ENCODE results near the gene AZI2. TPM values are rescaled to one million over a fixed set of nuclear protein-coding genes. Genes with fewer than 3 reads are reported as not detected.

The AZI2 gene
- total and polyA plus RNA-seq, 9 of the 15 experiments (the other 6 are each of a cell fraction or from before 2014, with no cell fraction given): 28.5 to 96.3 (median 70.2) TPM

DNA sequence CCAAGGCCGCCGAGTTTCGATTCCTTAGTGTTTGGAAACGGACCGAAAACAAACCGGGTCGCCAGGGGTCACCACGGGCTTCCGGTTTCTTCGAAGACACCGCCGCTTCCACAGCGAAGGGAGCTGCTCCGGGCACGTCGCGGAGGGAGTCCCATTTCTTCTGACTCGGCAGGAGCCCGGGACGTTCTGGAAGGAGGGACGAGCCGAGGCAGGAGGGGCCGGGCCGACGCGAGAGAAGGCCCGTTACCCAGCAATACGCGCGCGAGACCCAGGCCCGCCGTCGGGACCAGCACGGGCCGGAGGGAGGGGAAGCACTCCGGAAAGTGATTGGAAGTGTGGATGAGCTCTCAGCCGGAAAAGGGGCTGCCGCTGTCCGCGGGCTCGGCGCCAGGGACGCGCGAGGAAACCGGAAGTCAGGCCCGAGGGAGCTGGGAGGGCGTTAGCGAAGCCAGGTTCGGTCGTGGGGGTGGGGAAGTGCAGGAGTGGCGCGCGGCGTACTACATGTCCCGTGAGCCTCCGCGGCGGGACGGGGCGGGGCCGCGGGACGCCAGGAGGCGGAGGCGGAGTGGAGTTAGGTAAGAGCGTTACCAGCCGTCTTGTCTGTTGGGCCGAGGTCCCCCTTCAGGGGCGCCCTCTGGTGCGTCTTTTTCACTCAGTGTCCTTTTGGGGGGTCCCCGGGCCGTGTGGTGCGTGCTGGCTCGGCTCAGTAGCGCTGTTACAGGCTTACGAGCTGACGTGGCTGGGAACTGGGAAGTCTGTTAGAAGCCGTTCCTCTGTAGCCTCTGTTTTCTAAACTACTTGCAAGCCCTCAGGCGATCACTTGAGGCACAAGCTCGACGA, at the start of gene AZI2, which contains the start of gene ZCWPW2 (continued):
- TF ChIP-seq, protein P1, sequence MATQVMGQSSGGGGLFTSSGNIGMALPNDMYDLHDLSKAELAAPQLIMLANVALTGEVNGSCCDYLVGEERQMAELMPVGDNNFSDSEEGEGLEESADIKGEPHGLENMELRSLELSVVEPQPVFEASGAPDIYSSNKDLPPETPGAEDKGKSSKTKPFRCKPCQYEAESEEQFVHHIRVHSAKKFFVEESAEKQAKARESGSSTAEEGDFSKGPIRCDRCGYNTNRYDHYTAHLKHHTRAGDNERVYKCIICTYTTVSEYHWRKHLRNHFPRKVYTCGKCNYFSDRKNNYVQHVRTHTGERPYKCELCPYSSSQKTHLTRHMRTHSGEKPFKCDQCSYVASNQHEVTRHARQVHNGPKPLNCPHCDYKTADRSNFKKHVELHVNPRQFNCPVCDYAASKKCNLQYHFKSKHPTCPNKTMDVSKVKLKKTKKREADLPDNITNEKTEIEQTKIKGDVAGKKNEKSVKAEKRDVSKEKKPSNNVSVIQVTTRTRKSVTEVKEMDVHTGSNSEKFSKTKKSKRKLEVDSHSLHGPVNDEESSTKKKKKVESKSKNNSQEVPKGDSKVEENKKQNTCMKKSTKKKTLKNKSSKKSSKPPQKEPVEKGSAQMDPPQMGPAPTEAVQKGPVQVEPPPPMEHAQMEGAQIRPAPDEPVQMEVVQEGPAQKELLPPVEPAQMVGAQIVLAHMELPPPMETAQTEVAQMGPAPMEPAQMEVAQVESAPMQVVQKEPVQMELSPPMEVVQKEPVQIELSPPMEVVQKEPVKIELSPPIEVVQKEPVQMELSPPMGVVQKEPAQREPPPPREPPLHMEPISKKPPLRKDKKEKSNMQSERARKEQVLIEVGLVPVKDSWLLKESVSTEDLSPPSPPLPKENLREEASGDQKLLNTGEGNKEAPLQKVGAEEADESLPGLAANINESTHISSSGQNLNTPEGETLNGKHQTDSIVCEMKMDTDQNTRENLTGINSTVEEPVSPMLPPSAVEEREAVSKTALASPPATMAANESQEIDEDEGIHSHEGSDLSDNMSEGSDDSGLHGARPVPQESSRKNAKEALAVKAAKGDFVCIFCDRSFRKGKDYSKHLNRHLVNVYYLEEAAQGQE (IDR thresholded peaks at IDR 0.05; ENCODE audit: borderline replicate concordance): peak; percentile 81
- TF ChIP-seq, protein P1 (CRISPR knock-in tag; IDR thresholded peaks at IDR 0.05; ENCODE audit: low read depth): peak; percentile 88
- peak; percentile 71; the same call in 1 of the 2 replicates for TF ChIP-seq NFRKB (IDR thresholded peaks at IDR 0.05; ENCODE audit: low read depth)
- TF ChIP-seq HMG20B (CRISPR knock-in tag; IDR thresholded peaks at IDR 0.05): no peak
- TF ChIP-seq, protein P2, sequence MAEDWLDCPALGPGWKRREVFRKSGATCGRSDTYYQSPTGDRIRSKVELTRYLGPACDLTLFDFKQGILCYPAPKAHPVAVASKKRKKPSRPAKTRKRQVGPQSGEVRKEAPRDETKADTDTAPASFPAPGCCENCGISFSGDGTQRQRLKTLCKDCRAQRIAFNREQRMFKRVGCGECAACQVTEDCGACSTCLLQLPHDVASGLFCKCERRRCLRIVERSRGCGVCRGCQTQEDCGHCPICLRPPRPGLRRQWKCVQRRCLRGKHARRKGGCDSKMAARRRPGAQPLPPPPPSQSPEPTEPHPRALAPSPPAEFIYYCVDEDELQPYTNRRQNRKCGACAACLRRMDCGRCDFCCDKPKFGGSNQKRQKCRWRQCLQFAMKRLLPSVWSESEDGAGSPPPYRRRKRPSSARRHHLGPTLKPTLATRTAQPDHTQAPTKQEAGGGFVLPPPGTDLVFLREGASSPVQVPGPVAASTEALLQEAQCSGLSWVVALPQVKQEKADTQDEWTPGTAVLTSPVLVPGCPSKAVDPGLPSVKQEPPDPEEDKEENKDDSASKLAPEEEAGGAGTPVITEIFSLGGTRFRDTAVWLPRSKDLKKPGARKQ (CRISPR knock-in tag; IDR thresholded peaks at IDR 0.05): no peak
- TF ChIP-seq, protein P3, sequence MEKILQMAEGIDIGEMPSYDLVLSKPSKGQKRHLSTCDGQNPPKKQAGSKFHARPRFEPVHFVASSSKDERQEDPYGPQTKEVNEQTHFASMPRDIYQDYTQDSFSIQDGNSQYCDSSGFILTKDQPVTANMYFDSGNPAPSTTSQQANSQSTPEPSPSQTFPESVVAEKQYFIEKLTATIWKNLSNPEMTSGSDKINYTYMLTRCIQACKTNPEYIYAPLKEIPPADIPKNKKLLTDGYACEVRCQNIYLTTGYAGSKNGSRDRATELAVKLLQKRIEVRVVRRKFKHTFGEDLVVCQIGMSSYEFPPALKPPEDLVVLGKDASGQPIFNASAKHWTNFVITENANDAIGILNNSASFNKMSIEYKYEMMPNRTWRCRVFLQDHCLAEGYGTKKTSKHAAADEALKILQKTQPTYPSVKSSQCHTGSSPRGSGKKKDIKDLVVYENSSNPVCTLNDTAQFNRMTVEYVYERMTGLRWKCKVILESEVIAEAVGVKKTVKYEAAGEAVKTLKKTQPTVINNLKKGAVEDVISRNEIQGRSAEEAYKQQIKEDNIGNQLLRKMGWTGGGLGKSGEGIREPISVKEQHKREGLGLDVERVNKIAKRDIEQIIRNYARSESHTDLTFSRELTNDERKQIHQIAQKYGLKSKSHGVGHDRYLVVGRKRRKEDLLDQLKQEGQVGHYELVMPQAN (IDR thresholded peaks at IDR 0.05; ENCODE audit: borderline replicate concordance): 0 out of 2 replicates have a peak, but pooled peaks have one; percentile 8
- TF ChIP-seq U2AF1 (optimal IDR thresholded peaks at IDR 0.05; ENCODE audit: low read depth, low read length): peak; percentile 20
- TF ChIP-seq NRF1 (conservative IDR thresholded peaks at IDR 0.05 in 1 of 2, IDR thresholded peaks at IDR 0.05 in 1 of 2): peak; percentile 61 to 74
- peak; percentile 32; the same call in 1 of the 2 replicates for TF ChIP-seq NCOR1 (IDR thresholded peaks at IDR 0.05)
- TF ChIP-seq, protein P4, sequence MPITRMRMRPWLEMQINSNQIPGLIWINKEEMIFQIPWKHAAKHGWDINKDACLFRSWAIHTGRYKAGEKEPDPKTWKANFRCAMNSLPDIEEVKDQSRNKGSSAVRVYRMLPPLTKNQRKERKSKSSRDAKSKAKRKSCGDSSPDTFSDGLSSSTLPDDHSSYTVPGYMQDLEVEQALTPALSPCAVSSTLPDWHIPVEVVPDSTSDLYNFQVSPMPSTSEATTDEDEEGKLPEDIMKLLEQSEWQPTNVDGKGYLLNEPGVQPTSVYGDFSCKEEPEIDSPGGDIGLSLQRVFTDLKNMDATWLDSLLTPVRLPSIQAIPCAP (CRISPR knock-in tag; IDR thresholded peaks at IDR 0.05; ENCODE audit: borderline replicate concordance): no peak
- peak; percentile 29; the same call in 1 of the 2 replicates for TF ChIP-seq CTBP1 (IDR thresholded peaks at IDR 0.05; ENCODE audit: borderline replicate concordance)
- TF ChIP-seq SRSF1 (IDR thresholded peaks at IDR 0.05; ENCODE audit: low read depth, low read length): no peak; the same call in 1 of the 2 replicates
- TF ChIP-seq SIN3A (IDR thresholded peaks at IDR 0.05; ENCODE audit: borderline replicate concordance in 2 of 2, control insufficient read depth in 1 of 2, low read depth in 2 of 2, low read length in 2 of 2): peak in 1 of 2 experiments; percentile 60; a peak in 2 of 4 replicates
- peak; percentile 93 for TF ChIP-seq CXXC5 (CRISPR knock-in tag; IDR thresholded peaks at IDR 0.05)

All from K562 (cell line).